Activated naive CD4-positive, alpha-beta T cell treated with anti-CD3 and anti-CD28 coated beads, Interleukin-2, amount 50 U/mL, for 16 hours (primary cell): Measurements from ENCODE around the gene SNCB.
A peak's percentile ranks its signal among the peaks of the same experiment; 100 is the strongest.
"Not testable (repeated sequence)": the region's sequence is repeated elsewhere in the genome, so short reads cannot be mapped to it uniquely, and the experiment has no call there.

Experiments
- DNase-seq: peaks from one replicate; pipeline ENCODE4 v3.0.0-alpha.2; 2020

The SNCB gene

DNA sequence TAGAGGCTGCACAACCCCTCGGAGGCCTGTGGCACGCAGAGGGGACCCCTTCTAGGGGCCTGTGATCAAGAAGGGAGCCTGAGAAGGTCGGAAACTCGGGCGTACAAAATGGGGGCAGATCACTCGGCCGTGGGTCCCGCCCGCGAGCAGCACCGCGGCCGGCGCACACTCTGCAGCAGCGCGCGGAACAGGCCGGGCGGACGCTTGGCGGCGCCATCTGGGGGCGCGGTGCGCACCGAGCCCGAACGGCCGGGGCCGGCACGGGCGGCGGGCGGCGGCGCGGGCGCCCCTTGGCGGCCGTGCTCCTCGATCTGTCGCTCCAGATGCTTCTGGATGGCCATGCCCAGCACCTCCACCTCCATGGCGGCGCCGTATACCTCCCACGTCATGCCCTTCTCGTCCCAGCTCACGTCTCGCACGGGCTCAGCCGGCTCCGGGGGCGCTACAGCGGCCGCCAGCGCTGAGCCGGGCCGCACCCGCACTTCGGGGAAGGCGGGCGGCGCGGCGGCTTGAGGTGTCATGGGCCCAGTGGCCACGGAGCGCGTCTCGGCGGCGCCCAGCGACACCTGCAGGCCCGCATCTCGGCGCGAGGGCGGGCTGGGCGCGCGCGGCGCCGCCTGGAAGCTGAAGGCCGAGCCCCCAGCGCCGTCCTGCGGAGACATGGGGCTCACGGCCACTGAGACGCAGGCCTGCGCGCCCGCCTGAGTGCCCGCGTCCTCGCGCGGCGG is 33.5 kb downstream of the SNCB start:
- DNase-seq: peak; percentile 70

DNA sequence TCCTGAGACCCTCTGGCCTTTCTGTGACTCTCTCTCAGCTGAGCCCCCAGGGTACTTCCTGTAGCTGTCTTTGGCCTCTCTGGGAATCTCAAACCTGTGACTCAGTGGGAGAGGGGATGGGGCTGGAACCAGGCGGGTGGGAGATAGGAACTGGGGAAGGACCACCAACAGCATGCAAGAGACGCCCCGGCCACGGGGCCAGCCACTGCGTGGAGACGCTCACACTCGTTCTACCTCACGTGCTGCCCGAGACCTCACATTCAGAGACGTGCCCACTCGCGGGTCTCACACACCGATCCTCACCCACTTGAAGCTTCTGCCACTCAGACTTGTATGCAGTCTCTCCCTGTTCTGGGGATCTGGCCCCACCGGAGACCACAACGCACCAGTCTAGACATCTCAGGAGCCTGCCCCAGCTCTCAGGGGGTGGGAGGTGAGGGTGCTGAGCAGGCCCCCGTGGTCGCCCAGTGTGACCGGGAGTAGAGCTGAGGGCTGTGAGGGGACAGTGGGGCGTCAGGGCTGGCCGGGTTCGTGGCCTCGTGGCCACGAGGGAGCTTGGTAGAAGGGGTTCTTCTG is 34.2 kb downstream of the SNCB start:
- DNase-seq: no peak

DNA sequence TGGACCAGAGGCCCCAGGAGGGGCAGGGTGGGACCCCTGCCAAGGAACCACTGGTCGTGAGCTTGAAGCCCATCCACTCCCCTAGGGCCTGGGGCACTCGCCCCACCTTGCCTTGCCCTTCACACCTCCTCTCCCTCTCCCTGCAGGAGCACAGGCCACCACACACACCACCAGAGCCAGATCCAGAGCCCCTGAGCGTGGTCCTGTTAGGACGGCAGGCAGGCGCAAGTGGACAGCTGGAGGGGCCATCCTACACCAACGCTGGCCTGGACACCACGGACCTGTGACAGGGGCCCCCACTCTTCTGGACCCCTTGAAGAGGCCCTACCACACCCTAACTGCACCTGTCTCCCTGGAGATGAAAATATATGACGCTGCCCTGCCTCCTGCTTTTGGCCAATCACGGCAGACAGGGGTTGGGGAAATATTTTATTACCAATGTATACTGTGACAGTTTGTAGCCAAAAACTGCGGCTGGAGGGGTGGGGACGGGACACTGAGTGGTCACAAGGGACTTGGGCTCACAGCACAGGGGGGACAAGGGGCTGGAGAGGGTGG is 34.9 kb downstream of the SNCB start:
- no peak for DNase-seq

DNA sequence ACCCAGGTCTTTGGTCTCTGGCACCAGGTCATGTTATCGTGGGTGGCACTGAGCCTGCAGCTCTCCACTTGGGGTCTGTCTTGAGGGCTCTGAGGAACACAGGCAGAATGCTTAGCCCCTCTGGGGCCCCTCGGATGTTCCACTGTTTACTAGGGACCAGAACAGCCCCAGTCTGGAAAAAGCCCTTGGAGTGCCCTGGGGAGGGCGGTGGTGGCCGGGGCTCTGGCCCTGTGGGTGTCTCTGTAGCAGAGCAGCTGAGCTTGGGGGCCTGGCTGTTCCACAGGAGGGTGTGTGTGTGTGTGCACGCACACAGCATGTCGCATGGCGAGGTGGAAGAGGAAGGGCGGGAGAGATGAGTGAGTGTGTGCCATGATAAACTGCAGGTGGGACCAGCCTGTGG is 35.8 kb downstream of the SNCB start:
- DNase-seq: no peak

DNA sequence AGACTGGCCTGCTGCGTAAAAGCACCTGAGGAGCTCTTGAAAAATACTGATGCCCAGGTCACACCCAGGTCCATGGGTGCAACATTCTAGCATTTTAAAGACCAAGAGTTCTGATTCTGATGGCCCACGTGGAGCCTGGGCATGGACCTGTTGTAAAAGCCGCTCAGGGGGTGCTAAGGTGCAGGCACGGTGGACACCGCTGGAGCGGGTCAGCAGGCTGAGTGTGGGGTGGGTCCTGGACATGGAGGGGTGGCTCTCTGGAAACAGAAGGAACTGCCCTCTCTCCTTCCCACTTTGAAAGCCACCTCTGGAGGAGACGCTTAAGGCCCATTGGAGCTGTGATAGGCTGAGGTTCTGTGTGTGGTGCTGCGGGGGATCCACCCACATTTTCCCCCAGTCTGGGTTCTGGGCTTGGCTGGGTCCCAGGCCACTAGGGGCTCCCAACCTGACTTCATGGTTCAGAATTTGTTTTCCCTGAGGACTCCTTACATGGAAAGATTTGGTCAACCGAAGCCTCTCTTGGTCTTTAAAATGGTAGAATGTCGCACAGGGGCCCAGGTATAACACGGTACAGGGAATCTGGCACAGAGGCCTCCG is 37.0 kb downstream of the SNCB start:
- DNase-seq: no peak

DNA sequence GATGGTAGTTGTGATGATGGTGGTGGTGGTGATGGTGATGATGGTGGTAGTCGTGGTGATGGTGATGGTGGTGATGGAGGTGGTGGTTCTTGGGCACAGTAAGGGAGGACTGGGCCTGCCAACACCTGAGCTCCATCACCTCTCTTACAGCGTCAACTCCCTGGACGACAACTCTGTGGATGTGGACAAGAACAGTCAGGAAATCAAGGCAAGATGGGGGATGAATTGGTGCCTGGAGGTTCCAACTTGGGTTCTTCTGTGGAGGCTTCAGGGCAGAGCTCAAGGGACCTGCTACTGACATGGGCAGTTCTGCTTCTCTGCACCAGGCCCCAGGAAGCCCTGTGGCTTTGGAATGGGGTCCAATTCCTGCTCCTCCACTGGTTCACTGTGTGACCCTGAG is 37.8 kb downstream of the SNCB start:
- DNase-seq: no peak

DNA sequence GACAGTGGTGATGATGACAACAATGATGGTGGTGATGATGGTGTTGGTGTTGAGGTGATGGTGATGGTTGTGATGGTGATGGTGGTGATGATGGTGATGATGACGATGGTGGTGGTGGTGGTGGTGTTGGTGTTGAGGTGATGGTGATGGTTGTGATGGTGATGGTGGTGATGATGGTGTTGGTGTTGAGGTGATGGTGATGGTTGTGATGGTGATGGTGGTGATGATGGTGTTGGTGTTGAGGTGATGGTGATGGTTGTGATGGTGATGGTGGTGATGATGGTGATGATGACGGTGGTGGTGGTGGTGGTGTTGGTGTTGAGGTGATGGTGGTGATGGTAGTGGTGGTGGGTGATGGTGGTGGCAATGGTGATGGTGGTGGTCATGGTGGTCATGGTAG is 38.7 kb downstream of the SNCB start:
- not testable (repeated sequence) for DNase-seq

DNA sequence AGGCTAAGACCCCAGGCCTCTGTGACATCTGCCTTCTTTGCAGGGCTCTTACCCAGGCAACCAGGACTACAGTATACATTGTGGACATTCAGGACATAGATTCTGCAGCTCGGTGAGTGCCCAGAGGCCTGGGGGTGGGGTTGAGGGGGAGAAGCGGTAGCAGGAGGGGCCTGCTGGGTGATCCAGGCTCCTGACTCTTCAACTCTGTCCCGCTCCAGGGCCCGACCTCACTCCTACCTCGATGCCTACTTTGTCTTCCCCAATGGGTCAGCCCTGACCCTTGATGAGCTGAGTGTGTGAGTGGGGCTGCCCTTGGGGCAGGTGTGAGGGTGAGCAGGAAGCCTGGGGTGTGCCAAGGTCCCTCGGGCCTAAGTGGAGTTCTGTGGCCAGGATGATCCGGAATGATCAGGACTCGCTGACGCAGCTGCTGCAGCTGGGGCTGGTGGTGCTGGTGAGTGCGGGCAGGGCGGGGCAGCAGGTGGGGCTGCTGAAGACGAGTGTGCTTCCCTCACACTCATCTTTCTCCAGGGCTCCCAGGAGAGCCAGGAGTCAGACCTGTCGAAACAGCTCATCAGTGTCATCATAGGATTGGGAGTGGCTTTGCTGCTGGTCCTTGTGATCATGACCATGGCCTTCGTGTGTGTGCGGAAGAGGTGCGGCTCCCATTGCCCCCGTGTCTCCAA is 40.2 kb downstream of the SNCB start:
- DNase-seq: no peak

DNA sequence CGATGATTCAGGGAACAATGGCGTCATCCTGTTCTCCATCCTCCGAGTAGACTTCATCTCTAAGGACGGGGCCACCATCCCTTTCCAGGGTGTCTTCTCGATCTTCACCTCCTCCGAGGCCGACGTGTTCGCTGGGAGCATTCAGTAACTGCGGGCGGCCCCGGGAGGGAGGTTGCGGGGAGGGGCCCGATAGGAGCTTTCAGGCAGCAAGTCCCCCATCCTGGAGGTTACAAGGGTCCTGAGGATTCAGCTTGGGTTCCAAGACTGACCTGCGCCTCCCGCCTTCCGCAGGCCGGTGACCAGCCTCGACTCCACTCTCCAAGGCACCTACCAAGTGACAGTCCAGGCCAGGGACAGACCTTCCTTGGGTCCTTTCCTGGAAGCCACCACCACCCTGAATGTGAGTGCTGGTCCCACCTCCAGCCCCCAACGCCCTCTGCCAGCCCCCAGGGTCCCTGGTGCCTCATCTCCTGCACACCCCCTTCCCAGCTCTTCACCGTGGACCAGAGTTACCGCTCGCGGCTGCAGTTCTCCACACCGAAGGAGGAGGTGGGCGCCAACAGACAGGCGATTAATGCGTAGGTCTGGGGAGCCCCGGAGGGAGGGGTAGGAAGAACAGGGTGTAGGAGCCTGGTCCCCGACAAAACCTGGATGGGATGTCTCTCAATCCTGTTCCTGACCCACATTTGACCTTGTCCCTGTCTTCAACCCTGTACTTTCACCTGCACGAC is 41.1 kb downstream of the SNCB start:
- DNase-seq: no peak

DNA sequence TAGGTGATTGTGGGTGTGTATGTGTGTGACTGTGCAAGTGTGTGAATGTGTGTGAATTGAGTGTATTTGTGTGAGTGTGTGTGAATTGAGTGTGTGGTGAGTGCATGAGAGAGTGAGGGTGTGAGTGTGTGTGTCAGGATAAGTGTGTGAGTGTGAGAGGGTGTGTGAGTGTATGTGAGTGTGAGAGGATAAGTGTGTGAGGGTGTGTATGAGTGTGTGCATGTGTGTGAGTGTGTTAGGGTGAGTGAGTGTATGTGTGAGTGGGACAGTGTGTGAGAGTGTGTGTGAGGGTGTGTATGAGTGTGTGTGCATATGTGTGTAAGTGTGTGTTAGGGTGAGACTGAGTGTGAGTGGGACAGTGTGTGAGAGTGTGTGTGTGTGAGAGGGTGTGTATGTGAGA is 42.0 kb downstream of the SNCB start:
- no peak for DNase-seq

DNA sequence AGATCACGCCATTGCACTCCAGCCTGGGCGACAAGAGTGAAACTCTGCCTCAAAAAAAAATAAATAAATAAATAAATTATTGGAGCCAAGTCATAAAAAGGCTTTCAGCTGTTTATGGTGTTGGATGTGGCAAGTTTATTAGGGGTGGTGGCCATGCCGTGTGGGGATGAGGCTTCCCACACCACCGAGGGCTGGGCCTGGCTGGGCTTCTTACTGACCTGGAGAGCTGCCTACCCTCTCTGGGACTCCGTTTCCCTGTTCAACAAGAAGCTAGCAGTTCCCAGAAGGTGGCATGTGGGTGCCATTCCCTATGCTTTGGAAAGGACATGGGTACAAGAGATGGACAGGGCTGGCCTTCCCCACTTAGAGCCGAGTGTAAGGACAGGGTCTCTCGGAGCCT is 42.9 kb downstream of the SNCB start:
- no peak for DNase-seq

DNA sequence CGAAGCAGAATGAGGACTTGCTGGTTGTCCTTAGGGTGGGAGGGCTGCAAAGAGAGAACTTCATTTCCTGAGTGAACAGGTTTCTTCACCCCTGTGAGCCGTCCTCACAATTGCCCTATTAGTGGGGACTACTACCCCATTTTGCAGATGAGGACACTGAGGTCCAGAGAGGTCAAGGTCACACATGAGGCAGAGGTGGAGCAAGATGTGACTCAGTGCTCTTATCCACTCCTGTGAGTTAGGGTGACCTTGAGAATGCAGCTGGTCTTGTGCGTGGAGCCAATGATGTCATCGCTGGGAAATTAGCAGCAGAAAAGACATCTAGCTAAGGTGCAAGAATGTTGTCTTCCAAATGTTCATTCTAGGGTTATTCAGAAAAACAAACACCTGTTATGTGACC is 47.3 kb downstream of the SNCB start:
- no peak for DNase-seq

DNA sequence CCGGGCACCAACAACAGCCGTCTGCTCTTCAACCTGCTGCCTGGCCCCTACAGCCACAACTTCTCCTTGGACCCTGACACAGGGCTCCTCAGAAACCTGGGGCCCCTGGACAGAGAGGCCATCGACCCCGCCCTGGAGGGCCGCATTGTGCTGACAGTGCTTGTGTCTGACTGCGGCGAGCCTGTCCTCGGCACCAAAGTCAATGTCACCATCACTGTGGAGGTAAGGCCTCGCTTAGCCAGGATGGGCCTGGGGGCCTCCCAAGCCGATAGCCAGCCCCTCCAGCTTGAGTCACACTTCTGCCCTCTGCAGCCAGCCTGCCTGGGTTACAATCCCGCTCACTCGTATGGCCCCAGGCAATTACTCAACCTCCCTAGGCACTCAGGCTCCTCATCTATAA is 49.0 kb downstream of the SNCB start:
- DNase-seq: no peak

DNA sequence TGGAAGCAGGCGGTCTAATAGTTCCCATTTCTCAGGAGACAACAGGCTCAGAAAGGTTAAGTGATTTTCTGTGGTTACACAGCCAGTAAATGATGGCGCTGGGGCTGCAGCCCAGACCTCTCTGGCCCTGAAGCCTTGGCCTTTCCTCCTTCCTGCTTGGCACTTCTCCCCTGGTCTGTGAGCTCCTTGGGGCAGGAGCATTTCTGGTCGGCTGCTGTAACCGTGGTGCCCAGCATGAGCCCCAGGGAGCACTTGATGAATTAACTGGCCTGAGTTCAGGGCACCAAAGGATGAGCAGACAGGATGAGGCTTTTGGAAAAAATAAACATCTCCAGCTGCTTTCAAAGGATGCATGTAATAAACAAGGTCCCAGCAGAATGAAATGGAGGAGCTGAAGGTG is 51.0 kb downstream of the SNCB start:
- no peak for DNase-seq

DNA sequence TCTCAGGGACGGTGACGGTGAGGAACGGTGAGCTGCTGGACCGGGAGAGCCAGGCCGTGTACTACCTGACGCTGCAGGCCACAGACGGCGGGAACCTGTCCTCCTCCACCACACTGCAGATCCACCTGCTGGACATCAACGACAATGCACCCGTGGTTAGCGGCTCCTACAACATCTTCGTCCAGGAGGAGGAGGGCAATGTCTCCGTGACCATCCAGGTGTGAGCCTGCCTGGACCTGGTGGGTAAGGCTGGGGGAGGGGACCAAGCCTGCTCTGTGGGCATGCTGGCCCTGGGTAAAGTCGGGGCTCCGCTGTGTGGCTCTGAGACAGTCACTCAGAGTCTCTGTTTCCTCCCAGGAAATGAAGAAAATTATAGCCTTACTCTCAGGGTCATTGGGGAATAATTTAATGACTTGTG is 51.9 kb downstream of the SNCB start:
- DNase-seq: peak; percentile 38

DNA sequence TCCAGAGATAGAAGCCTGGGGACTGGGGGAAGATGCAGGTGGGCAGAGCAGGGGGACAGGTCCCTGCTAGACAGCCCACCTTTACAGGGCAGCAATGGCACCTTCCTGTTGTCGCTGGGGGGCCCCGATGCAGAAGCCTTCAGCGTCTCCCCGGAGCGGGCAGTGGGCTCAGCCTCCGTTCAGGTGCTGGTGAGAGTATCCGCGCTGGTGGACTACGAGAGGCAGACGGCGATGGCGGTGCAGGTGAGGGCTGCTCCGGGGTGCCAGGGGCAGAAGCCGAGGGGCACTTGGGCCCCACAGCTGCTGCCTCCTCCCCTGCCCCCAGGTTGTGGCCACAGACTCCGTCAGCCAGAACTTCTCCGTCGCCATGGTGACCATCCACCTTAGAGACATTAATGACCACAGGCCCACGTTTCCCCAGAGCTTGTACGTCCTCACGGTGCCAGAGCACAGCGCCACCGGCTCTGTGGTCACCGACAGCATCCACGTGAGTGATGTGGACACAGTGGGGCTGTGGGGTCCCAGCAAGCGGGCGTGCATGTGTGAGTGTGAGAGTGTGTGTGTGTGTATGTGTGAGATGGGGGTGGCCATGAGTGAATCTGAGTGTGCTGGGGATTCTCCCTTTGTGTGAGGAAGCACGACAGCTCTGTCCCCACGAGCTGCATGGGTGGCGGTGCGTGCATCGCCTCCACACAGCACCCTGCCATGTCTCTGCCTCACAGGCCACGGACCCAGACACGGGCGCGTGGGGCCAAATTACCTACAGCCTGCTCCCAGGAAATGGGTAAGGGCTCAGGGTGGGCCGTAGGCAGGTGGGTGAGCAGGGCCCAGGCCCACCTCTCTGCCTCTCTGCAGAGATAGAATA is 52.8 kb downstream of the SNCB start:
- no peak for DNase-seq

DNA sequence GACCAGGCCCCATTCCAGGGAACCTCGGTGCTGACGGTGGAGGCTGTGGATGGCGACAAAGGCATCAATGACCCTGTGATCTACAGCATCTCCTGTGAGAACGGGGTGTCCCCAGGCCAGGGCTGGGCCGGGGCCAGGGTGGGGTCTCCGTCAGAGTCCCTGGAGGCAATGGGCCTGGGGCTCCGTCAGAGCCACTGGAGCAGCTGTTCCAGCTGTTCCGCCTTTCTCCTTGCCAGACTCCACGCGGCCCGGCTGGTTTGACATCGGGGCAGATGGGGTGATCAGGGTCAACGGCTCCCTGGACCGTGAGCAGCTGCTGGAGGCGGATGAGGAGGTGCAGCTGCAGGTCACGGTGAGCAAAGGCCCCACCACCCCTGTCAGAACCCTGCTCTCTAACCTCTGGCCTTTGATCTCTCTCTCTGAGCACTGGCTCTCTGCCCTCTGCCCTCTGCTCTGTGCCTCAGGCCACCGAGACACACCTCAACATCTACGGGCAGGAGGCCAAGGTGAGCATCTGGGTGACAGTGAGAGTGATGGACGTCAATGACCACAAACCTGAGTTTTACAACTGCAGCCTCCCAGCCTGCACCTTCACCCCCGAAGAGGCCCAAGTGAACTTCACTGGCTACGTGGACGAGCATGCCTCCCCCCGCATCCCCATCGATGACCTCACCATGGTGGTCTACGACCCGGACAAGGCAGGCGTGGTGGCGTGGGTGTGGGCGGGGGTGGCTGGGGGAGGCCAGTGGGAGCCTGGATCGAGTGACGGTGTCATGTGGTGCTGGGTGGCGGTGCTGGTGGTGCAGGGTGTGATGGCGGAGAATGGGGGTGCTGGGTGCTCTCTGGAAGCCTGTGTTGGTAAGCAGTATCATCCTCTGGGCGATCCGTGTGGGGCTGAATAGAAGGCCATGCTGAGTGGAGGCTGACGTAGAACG is 54.6 kb downstream of the SNCB start:
- DNase-seq: no peak

DNA sequence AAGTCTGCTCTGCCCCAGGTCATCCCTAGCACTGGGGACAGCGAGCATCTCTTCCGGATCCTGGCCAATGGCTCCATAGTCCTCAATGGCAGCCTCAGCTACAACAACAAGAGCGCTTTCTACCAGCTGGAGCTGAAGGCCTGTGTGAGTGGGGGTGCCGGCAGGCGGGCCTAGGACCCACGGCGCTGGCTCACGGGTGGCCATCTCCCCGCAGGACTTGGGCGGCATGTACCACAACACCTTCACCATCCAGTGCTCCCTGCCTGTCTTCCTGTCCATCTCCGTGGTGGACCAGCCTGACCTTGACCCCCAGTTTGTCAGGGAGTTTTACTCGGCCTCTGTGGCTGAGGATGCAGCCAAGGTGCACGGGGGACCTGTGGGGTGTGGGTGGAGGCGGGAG is 55.3 kb downstream of the SNCB start:
- DNase-seq: no peak

DNA sequence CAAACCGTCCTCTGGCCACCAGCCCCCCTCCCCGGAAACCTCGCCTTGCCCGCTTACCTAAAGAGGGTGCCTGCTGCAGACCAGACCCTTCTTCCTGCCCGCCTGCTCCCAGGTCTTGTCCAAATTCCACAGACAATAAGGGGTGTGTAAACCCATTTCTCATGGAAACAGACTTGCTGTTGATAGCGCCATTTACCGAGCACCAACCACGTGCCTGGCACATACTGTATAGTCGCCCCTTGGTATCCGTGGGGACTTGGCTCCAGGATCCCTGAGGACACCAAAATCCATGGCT is 56.1 kb downstream of the SNCB start:
- DNase-seq: no peak

DNA sequence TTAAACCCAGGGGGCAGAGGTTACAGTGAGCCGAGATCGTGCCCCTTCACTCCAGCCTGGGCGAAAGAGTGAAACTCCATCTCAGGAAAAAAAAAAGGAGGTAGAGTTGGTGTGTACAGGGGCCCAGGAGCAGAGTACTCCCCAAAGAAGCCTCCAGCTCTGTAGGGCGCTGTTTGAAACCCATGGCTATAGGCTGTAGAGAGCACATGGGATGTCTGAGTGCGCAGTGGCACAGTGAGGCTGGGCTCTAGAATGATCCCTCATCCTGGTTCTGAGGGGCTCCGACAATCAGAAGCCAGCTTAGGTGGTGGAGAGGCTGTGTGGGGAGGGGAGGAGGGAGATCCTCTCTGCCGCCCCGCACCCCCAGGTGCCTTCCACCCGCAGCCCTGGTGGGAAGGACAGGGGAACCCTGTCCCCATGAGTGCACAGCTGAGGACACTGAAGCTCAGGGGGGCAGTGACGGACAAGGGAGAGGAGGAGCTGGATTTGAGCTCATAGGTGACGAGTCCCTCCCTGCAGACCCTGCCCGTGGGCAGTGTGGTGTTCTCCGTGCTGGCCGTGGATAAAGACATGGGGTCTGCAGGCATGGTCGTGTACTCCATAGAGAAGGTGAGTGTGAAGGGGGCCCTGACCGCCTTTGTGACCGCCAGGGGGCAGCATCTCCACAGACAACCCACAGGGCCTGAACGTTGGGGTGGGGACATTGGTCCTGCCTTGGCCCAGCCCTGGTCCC is 56.6 kb downstream of the SNCB start:
- peak; percentile 79 for DNase-seq
